Keratinocyte (primary cell): ENCODE data around the gene POMT1. TPM values are rescaled to one million over a fixed set of nuclear protein-coding genes. Genes with fewer than 3 reads are reported as not detected.

ENCODE experiments used
- DNase-seq: peaks from one replicate; pipeline ENCODE4 v3.0.0-alpha.2; 2011; ENCODE audit warnings: low read depth, missing footprints, low spot score
- FAIRE-seq: peaks from 2 replicates; lab custom pipeline; 2011; peaks lifted over from hg19 to GRCh38; lab: Jason Lieb, UNC
- H2AFZ ChIP-seq: 2 replicates; pipeline ENCODE4 v1.6.0; 2012; ENCODE audit warnings: low read length, control low read depth, inconsistent platforms; ENCODE audit not compliant: control insufficient read depth
- H3K27ac ChIP-seq: 2 replicates; pipeline ENCODE4 v1.5.1; 2011; ENCODE audit warnings: low read length; ENCODE audit not compliant: control insufficient read depth, insufficient read depth
- H3K27me3 ChIP-seq: 3 replicates; pipeline ENCODE4 v1.6.0; 2011; ENCODE audit warnings: low read length; ENCODE audit not compliant: control insufficient read depth, insufficient read depth; ENCODE audit errors: extremely low read depth
- H3K36me3 ChIP-seq, 2 experiments: 2 replicates in 1 of 2; 3 replicates in 1 of 2; pipeline ENCODE4 v1.5.1; 2011; ENCODE audit warnings: low read length in 2 of 2, mild to moderate bottlenecking in 1 of 2; ENCODE audit not compliant: control insufficient read depth in 2 of 2, insufficient read depth in 2 of 2; ENCODE audit errors: extremely low read depth in 1 of 2
- H3K4me1 ChIP-seq: 3 replicates; pipeline ENCODE4 v1.5.1; 2011; ENCODE audit warnings: low read length; ENCODE audit not compliant: control insufficient read depth, insufficient read depth; ENCODE audit errors: extremely low read depth
- H3K4me2 ChIP-seq: 3 replicates; pipeline ENCODE4 v1.6.0; 2011; ENCODE audit warnings: low read depth, low read length; ENCODE audit not compliant: control insufficient read depth, insufficient read depth; ENCODE audit errors: extremely low read depth
- H3K4me3 ChIP-seq, 3 experiments: fragments of 200-600 bp in 1 of 3; sonication (generic) in 1 of 3; 2 replicates in 2 of 3; 3 replicates in 1 of 3; pipeline ENCODE4 v1.5.1; 2011 to 2016; ENCODE audit warnings: low read length in 3 of 3, mild to moderate bottlenecking in 3 of 3, control low read depth in 2 of 3, inconsistent platforms in 1 of 3, low read depth in 1 of 3, mixed read lengths in 1 of 3, mixed run types in 1 of 3, moderate library complexity in 1 of 3; ENCODE audit not compliant: control insufficient read depth in 2 of 3, insufficient read depth in 2 of 3; ENCODE audit errors: extremely low read depth in 1 of 3
- H3K79me2 ChIP-seq: 2 replicates; pipeline ENCODE4 v1.6.0; 2012; ENCODE audit warnings: low read length; ENCODE audit not compliant: control insufficient read depth, insufficient read depth
- H3K9ac ChIP-seq: 3 replicates; pipeline ENCODE4 v1.6.0; 2011; ENCODE audit warnings: low read length; ENCODE audit not compliant: control insufficient read depth, insufficient read depth; ENCODE audit errors: extremely low read depth
- H3K9me1 ChIP-seq: 3 replicates; pipeline ENCODE4 v1.6.0; 2011; ENCODE audit warnings: low read length; ENCODE audit not compliant: control insufficient read depth, insufficient read depth; ENCODE audit errors: extremely low read depth
- H3K9me3 ChIP-seq: 2 replicates; pipeline ENCODE4 v1.5.1; 2012; ENCODE audit warnings: low read depth, low read length; ENCODE audit not compliant: control insufficient read depth
- H4K20me1 ChIP-seq: 3 replicates; pipeline ENCODE4 v1.6.0; 2011; ENCODE audit warnings: low read length; ENCODE audit not compliant: control insufficient read depth, insufficient read depth; ENCODE audit errors: extremely low read depth
- CTCF ChIP-seq, 3 experiments: IDR thresholded peaks in 1 of 3; conservative IDR thresholded peaks in 1 of 3; optimal IDR thresholded peaks in 1 of 3; 2 replicates in 2 of 3; 3 replicates in 1 of 3; pipeline versions ENCODE3 to v1.5.1; 2011; ENCODE audit warnings: low read length in 3 of 3, mild to moderate bottlenecking in 3 of 3, moderate library complexity in 2 of 3, control low read depth in 1 of 3, inconsistent platforms in 1 of 3; ENCODE audit not compliant: insufficient read depth in 2 of 3; ENCODE audit errors: extremely low read depth in 1 of 3
- EZH2 ChIP-seq: IDR thresholded peaks from one replicate; pipeline ENCODE4 v1.6.1; 2012; ENCODE audit warnings: inconsistent platforms, mild to moderate bottlenecking, low read length, moderate library complexity
- dilution Hi-C: fragments of 300-500 bp; cut with MboI; formaldehyde crosslinking; loops from one replicate; pipeline ENCODE4 v1.7.0; 2020; ENCODE audit warnings: low sequenced_read_pairs; ENCODE audit not compliant: extremely low pct_ligation_motif_present
- polyA plus RNA-seq, 5 experiments: library from polyadenylated mRNA; depleted of rRNA in 3 of 5; stranded (reverse) in 3 of 5; stranded (forward) in 1 of 5; unstranded in 1 of 5; fragments of >200 nt; gene quantifications; 1 replicate in 1 of 5; 2 replicates in 3 of 5; 3 replicates in 1 of 5; pipeline versions ENCODE4 v1.2.1 to v1.2.3, GENCODE V29; 2011 to 2012; ENCODE audit warnings: missing spikeins in 2 of 5, low read depth in 1 of 5, low replicate concordance in 1 of 5

Gene POMT1
- polyA plus RNA-seq, 1 donor (not counting 4 experiments of a cell fraction or from before 2014, with no cell fraction given): 10.3 TPM

- no peaks in the 10 kb centered on the region for H3K9me1 ChIP-seq
- peak overlapping the region; percentile 37 for H3K27ac ChIP-seq
- no peak overlapping the region for H2AFZ ChIP-seq
- peaks cover 5% of the 10 kb centered on the region for H4K20me1 ChIP-seq
- no peak for FAIRE-seq
- H3K79me2 ChIP-seq: no peaks in the 10 kb centered on the region
- no peak overlapping the region for H3K9ac ChIP-seq
- TF ChIP-seq CTCF (optimal IDR thresholded peaks at IDR 0.05 in 1 of 3, IDR thresholded peaks at IDR 0.05 in 1 of 3, conservative IDR thresholded peaks at IDR 0.05 in 1 of 3; ENCODE audit: extremely low read depth in 1 of 3, insufficient read depth in 2 of 3, low read length in 3 of 3): no peak
- no peak for TF ChIP-seq EZH2
- DNase-seq: peak; percentile 69
- no peaks in the 10 kb centered on the region for H3K27me3 ChIP-seq
- no peaks in the 10 kb centered on the region for H3K9me3 ChIP-seq
- H3K36me3 ChIP-seq: peaks cover 23 to 35% of the 10 kb centered on the region in 2 experiments
- dilution Hi-C loops: no loop called here
- H3K4me1 ChIP-seq: peaks cover 28% of the 10 kb centered on the region
- no peak overlapping the region for H3K4me2 ChIP-seq
- no peak overlapping the region for H3K4me3 ChIP-seq
Observed at GRCh38 chr9:131500939-131501541, 1.7 kb upstream of the POMT1 start.

- H3K9me3 ChIP-seq: no peaks in the 10 kb centered on the region
- H3K36me3 ChIP-seq: peaks cover 0 to 18% of the 10 kb centered on the region in 2 experiments
- peaks cover 5% of the 10 kb centered on the region for H4K20me1 ChIP-seq
- no peak for TF ChIP-seq EZH2
- TF ChIP-seq CTCF (optimal IDR thresholded peaks at IDR 0.05 in 1 of 3, IDR thresholded peaks at IDR 0.05 in 1 of 3, conservative IDR thresholded peaks at IDR 0.05 in 1 of 3; ENCODE audit: extremely low read depth in 1 of 3, insufficient read depth in 2 of 3, low read length in 3 of 3): peak in 1 of 3 experiments; percentile 22
- no peak overlapping the region for H3K27ac ChIP-seq
- H3K4me1 ChIP-seq: peaks cover 28% of the 10 kb centered on the region
- H3K79me2 ChIP-seq: no peaks in the 10 kb centered on the region
- H3K4me2 ChIP-seq: peak overlapping the region; percentile 63
- DNase-seq (no peak), FAIRE-seq (no peak)
- peak overlapping the region; percentile 67 for H3K9ac ChIP-seq
- H2AFZ ChIP-seq: peak overlapping the region; percentile 73
- dilution Hi-C loops: no loop called here
- H3K4me3 ChIP-seq: peak overlapping the region; percentile 58 to 76 (median 74)
- no peaks in the 10 kb centered on the region for H3K27me3 ChIP-seq
- H3K9me1 ChIP-seq: no peaks in the 10 kb centered on the region
Observed at GRCh38 chr9:131503626-131504465, 1.1 kb downstream of the POMT1 start.
